GM12873 (cell line): ENCODE results near the gene YWHAG.
A peak's percentile ranks its signal among the peaks of the same experiment; 100 is the strongest.

Experiments used
- TF ChIP-seq, protein P1 (sequence below): IDR thresholded peaks from 2 replicates; pipeline ENCODE4 v1.5.1; 2012; ENCODE audit warnings: low read depth, mild to moderate bottlenecking, moderate library complexity, low read length, control low read depth; ENCODE audit not compliant: insufficient read depth; ENCODE audit errors: missing control alignments

The YWHAG gene

DNA sequence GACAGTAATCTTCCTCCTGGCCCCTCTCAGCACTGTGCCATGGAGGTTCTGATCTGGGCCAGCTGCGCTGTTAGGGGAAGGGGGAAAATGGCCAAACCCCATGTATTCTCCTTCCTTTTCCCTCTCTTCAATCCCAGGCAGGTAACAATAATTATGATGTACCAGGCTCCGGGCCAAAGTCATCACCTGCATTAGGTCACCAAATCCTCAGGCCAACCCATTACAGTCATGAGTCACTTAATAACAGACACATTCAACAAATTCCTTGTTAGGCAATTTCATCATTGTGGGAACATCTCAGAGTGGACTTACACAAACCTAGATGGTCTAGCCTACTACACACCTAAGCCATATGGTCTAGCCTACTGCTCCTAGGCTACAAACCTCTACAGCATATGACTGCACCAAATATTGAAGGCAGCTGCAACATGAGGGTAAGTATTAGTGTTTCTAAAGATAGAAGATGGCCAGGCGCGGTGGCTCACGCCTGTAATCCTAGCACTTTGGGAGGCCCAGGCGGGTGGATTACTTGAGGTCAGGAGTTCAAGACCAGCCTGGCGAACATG, 58.5 kb downstream of the YWHAG start:
- TF ChIP-seq, protein P1, sequence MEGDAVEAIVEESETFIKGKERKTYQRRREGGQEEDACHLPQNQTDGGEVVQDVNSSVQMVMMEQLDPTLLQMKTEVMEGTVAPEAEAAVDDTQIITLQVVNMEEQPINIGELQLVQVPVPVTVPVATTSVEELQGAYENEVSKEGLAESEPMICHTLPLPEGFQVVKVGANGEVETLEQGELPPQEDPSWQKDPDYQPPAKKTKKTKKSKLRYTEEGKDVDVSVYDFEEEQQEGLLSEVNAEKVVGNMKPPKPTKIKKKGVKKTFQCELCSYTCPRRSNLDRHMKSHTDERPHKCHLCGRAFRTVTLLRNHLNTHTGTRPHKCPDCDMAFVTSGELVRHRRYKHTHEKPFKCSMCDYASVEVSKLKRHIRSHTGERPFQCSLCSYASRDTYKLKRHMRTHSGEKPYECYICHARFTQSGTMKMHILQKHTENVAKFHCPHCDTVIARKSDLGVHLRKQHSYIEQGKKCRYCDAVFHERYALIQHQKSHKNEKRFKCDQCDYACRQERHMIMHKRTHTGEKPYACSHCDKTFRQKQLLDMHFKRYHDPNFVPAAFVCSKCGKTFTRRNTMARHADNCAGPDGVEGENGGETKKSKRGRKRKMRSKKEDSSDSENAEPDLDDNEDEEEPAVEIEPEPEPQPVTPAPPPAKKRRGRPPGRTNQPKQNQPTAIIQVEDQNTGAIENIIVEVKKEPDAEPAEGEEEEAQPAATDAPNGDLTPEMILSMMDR = no peak

DNA sequence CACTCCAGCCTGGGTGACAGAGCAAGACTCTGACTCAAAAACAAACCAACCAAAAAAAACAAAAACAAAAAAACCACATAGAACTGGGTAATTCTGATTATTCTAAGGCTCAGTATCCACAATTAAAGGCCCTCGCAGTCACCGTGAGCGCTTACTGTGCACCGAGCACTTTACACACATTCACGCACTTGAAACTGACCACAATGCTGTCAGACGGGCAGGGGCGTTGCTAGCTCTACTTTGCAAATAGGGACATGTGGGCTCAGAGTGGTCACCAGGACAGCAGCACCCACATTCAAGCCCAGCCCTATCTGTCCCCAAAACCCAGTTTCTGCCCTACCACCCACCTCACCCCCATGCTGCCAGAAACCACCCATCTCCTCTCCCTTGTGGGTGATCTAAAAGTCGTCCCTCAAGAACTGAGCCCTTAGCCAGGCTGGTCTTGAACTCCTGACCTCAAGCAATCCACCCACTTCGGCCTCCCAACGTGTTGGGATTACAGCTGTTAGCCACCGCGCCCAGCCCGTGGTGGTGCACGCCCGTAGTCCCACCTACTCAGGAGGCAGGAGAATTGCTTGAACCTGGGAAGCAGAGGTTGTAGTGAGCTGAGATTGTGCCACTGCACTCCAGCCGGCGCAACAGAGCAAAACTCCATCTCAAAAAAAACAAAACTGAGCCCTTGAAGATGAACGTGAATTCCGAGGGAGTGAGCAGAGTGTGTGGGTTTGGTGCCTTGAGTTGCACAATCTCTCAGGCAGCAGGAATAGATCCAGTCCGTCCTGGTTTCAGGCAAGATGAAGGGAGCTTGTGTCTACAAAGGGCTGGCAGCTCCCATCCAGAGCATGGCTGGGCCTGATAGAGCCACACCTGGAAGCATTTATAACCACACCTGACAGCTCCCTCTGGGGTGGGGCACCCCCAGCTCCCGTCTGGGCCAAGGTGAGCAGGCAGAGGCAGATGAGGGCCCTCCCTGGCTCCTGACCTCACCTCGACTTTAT, 61.7 kb downstream of the YWHAG start:
- TF ChIP-seq, protein P1 = no peak

- TF ChIP-seq, protein P1 = no peak
Measured at GRCh38 chr7:76294344-76295024, 64.3 kb downstream of the YWHAG start.

DNA sequence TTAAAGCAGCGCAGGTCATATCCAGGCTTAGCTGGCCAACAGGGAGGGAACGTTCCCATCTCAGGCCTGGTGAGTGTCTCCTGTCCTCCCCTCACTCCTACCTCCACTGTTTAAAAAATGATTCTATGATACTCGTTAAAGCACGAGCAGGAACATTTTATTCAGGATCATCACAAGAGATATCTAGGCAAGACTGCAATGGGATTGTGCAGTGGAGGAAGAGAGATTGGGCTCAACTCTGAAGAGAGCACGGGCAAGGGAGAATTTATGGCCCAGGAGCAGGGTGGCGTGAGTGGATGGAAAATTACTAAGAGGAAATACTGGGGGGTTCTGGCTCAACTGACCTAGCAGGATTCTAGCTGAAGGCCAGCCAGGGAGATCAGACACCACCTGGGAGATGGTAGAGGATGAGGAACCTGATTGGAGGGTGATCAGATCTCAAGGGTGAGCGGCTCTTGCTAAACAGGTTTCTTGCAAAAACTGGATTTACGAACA, 65.3 kb downstream of the YWHAG start:
- TF ChIP-seq, protein P1 = no peak

- TF ChIP-seq, protein P1 = no peak
Measured at GRCh38 chr7:76292213-76292573, 66.6 kb downstream of the YWHAG start.

- TF ChIP-seq, protein P1 = peak; percentile 95
Measured at GRCh38 chr7:76291351-76292212, 67.2 kb downstream of the YWHAG start.
